Stimulated activated naive CD8-positive, alpha-beta T cell treated with anti-CD3 and anti-CD28 coated beads, Interleukin-15, Interleukin-2, amounts not matched to agents 100 U/mL and 50 U/mL, for 24 hours (primary cell): ENCODE data around the gene ARID5A.
A peak's percentile ranks its signal among the peaks of the same experiment; 100 is the strongest.
"Not testable (repeated sequence)": the region's sequence is repeated elsewhere in the genome, so short reads cannot be mapped to it uniquely, and the experiment has no call there.

Source experiments
- ATAC-seq: fragments of 150-1000 bp; cut with Tn5 transposase; one replicate; pipeline ENCODE4 v1.10.0; 2021
- DNase-seq: peaks from one replicate; pipeline ENCODE4 v3.0.0; 2021

The ARID5A gene, protein sequence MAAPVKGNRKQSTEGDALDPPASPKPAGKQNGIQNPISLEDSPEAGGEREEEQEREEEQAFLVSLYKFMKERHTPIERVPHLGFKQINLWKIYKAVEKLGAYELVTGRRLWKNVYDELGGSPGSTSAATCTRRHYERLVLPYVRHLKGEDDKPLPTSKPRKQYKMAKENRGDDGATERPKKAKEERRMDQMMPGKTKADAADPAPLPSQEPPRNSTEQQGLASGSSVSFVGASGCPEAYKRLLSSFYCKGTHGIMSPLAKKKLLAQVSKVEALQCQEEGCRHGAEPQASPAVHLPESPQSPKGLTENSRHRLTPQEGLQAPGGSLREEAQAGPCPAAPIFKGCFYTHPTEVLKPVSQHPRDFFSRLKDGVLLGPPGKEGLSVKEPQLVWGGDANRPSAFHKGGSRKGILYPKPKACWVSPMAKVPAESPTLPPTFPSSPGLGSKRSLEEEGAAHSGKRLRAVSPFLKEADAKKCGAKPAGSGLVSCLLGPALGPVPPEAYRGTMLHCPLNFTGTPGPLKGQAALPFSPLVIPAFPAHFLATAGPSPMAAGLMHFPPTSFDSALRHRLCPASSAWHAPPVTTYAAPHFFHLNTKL

DNA sequence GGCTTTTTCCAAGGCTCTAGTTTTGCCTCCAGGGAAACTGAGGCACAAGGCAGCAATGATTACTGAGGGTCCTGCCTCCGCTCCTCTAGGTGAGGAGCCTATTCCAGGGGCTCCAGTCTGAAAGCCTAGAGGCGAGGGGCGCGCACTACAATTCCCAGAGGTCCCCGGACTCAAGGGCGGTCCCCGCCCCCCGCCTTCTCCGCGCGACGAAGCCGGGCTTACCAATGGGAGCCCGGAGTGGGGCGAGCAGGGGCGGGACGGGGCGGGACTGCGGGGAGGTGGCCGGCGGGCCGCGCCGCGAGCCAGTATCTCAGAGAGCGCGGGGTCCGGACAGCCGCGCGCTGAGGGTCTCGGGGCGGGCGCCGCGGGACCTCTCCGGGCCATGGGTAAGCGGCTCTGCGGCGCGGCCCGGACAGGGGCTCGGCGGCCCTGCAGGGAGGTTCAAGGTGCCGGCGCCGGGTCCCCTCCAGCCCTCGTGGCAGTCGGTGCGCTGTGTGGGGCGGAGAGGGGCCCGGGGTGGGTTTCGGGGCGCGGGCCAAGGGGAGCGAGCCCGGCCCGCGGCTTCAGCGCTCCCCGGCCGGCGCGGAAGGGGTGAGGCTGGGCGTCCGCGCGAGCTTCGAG is at the start of gene ARID5A:
Gene ARID5A, plus strand, starts transcription at position 308 of the 621 bp plus-strand sequence. Its CDS starts 75 bp downstream, at position 383.
- ATAC-seq, result peak; percentile 65
- peak; percentile 95 for DNase-seq

DNA sequence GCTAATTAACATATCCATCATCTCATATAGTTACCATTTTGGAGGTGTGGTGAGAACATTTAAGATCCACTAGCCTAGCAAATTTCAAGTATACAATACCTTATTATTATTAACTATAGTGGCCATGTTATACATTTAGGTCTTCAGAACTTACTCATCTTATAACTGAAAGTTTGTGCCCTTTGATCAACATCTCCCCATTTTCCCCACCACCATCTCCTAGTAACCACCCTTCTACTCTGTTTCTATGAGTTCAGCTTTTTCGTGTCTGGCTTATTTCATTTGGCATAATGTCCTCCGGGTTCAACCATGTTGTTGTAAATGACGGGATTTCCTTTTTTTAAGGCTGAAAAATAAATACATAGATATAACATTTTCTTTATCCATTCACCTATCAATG is 47.3 kb upstream of the ARID5A start:
- ATAC-seq (no peak), DNase-seq (no peak)

DNA sequence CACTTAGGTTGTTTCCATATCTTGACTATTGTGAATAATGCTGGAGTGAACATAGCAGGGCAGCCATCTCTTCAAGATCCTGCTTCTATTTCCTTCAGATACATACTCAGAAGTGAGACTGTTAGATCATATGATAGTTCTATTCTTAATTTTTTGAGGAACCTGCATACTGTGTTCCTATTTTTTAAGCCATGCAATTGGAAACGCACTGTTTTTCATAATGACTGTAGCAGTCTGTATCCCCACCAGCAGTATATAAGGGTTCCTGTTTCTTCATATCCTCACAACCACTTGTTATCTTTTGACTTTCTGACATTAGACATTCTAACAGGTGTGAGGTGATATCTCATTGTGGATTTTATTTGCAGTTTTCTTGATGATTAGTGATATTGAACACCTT is 46.9 kb upstream of the ARID5A start:
- no peak for ATAC-seq
- no peak for DNase-seq

GRCh38 chr2:96491860-96492497 is 44.6 kb upstream of the ARID5A start:
- ATAC-seq, result peak; percentile 25
- DNase-seq, result no peak

DNA sequence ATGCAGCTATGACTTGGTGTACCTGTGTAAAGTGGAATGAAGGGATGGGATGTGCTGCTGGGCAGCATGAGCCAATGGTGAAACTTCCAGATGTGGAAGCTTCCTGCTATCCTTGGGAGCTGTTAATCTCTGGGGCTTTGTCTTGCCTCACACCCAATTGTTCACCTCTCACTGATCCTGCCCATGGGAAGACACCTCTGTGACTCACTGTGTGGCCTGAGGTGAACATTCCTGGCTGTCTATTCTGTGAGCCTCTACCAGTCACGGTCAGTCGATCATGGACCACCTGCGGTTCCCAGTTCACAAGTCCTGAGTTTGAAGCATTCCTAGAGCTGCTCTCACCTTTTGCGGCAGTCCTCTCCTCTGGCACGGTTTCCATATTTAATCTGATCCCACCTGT is 43.5 kb upstream of the ARID5A start:
- DNase-seq (no peak), ATAC-seq (no peak)

DNA sequence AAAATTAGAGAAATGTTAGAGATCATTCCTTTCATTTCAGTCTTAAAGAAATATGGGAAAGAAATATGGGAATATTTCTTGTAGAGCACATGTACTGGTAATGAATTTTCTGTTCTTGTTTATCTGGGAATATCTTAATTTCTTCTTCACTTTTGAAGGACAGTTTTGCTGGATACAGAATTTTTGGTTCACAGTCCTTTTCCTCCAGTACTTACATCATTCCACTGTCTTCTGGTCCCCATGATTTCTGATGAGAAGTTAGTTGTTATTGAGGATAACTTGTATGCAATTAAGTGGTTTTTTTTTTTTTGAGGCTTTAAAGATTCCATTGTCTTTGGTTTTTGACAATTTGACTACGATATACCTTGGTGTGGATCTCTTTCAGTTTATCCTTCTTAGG is 42.4 kb upstream of the ARID5A start:
- DNase-seq (no peak), ATAC-seq (no peak)

- no peak for DNase-seq
- ATAC-seq, result no peak
Measured at GRCh38 chr2:96495982-96496629, 40.4 kb upstream of the ARID5A start.

- DNase-seq, result no peak
- ATAC-seq, result no peak
Measured at GRCh38 chr2:96498021-96498431, 38.5 kb upstream of the ARID5A start.

DNA sequence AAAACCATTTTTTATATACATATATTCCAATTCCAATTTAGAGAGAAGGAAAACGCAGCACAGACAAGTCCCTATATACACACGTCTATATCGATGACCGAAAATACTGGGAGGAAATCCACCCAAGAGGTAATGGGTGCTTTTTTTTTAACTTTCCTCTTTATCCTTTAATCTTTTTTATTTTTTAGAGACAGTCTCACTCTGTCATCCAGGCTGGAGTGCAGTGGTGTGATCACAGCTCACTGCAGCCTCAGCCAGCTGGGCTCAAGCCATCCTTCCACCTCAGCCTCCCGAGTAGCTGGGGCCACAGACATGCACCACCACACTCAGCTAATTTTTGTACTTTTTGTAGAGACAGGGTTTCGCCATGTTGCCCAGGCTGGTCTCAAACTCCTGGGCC is 37.9 kb upstream of the ARID5A start:
- ATAC-seq, DNase-seq: not testable (repeated sequence)

GRCh38 chr2:96499061-96499960 is 37.2 kb upstream of the ARID5A start:
- ATAC-seq (no peak), DNase-seq (no peak)

DNA sequence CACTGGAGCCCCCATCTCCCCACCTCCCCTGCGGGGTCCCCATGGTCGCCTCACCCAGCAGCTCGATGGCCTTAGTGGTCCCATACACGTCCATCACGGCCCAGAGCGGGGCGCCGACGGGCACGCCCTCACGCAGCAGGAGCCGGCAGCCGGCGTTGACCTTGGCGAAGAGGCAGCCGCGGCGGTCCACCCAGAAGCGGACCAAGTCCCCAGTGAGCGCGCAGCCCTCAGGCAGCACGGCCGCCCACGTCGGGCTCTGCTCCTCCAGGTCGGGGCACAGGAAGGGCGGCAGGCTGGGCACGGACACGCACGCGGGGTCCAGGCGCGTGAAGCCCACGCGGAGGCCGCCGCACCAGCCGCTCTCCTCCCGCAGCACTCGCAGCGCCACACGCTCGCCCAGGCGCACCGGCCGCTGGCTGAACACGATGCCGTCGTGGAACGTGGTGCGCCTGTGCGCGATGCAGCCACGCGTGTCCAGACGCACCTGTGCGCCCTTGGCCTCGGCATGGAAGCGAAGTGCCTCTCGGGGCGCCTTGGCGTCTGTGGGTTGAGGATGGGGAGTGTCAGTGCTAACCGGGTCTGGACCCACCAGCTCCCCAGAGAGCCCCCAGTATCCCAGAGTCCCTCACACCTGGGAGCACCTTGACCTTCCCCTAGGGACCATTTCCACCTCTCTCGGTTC is 36.0 kb upstream of the ARID5A start:
- no peak for ATAC-seq

DNA sequence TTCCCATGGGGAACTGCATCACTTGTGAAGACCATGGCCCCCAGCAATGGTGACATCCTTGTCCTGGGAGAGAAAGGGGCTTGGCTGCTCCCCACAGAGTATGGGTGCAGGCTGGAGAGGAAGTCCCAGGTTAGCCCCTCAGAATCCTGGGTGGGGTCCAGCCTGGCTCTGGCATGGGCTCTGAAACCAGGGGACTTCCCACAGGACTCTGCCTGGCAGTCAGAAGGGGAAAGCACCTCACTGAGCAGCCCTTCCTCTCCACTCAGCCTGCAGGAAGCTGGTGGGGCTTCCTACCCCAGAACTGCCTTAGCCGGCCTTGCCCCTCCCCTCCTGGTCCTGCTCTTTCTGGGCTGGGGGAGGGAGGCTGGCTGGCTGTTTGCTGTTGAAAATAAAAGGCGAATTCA is 35.1 kb upstream of the ARID5A start:
- DNase-seq (peak; percentile 33), ATAC-seq (peak; percentile 33)

More for the DNA sequence above, 36.0 kb upstream of the ARID5A start:
- DNase-seq, result no peak

- ATAC-seq, result no peak
- DNase-seq, result no peak
Measured at GRCh38 chr2:96501886-96502810, 34.4 kb upstream of the ARID5A start.

GRCh38 chr2:96502891-96503636 is 33.5 kb upstream of the ARID5A start:
- no peak for ATAC-seq
- no peak for DNase-seq

DNA sequence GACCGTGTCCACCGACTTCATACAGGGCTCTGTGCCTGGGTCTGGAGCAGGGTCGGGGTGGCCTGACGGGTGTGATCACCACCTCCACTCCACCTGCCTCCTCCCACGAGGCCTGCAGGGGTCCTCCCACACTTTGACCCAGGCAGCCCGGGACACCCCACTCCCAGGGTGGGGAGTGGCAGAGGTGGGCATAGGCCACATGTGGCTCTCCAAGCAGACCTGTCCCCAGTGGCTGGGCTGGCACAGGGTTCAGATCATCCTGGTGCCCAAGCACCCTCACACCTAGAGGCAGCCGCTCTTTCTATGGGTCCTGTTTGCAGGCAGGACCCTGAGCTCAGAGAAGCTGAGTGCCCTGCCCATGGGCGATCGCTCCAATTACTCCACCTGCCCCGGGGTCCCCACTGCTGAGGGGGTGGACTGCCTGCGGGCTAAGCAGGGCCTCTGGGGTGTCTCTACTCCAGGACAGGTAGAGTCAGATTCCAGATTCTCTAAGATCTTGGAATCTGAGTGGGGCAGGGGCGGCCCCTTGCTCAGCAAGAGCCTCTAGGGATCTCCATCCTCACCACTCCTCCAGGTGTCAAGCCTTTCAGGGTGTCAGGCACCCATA is 32.8 kb upstream of the ARID5A start:
- DNase-seq, result no peak

GRCh38 chr2:96505231-96505889 is 31.2 kb upstream of the ARID5A start, which contains the start of gene NEURL3:
NEURL3 (minus strand) TSS chr2:96505357; CDS start chr2:96505286, 71 bp downstream.
- ATAC-seq (no peak), DNase-seq (no peak)

More for the DNA sequence above, 32.8 kb upstream of the ARID5A start:
- ATAC-seq, result no peak
